GM12864 (cell line): ENCODE results near the gene OR2H1.
"Not testable (repeated sequence)": the region's sequence is repeated elsewhere in the genome, so short reads cannot be mapped to it uniquely, and the experiment has no call there.

Source experiments
- DNase-seq: peaks from one replicate; pipeline ENCODE4 v3.0.0-alpha.2; 2011; ENCODE audit warnings: low read depth
- H3K4me3 ChIP-seq: 2 replicates; pipeline ENCODE4 v1.5.1; 2011; ENCODE audit warnings: mild to moderate bottlenecking, low read depth, low read length, control low read depth
- CTCF ChIP-seq: IDR thresholded peaks from 2 replicates; pipeline ENCODE4 v1.5.1; 2011; ENCODE audit warnings: low read depth, mild to moderate bottlenecking, moderate library complexity, low read length, control low read depth, inconsistent platforms; ENCODE audit errors: missing control alignments

Gene OR2H1

GRCh38 chr6:29439006-29439405 is 17.9 kb upstream of the OR2H1 start, which contains the start of gene OR10C1:
Gene OR10C1, plus strand, starts transcription at chr6:29439306. Its CDS starts 710 bp downstream, at chr6:29440016.
- no peak within 1 kb of the TSS for H3K4me3 ChIP-seq
- TF ChIP-seq CTCF, result no peak
- no peak for DNase-seq

GRCh38 chr6:29442719-29443118 is 14.2 kb upstream of the OR2H1 start:
- no peak for TF ChIP-seq CTCF
- DNase-seq, result no peak
- H3K4me3 ChIP-seq, result no peak overlapping the region

GRCh38 chr6:29444031-29444430 is 12.9 kb upstream of the OR2H1 start:
- not testable (repeated sequence) for H3K4me3 ChIP-seq, DNase-seq

- no peak for DNase-seq
- H3K4me3 ChIP-seq, result no peak overlapping the region
- TF ChIP-seq CTCF, result no peak
Measured at GRCh38 chr6:29447670-29448069, 9.3 kb upstream of the OR2H1 start.

GRCh38 chr6:29451471-29452193 is 5.3 kb upstream of the OR2H1 start:
- DNase-seq, result no peak
- no peak overlapping the region for H3K4me3 ChIP-seq
- no peak for TF ChIP-seq CTCF

GRCh38 chr6:29461021-29461814 is 4.3 kb downstream of the OR2H1 start:
- no peak for TF ChIP-seq CTCF
- no peak overlapping the region for H3K4me3 ChIP-seq
- no peak for DNase-seq

- TF ChIP-seq CTCF, result no peak
- DNase-seq, result no peak
- H3K4me3 ChIP-seq, result no peak overlapping the region
Measured at GRCh38 chr6:29462022-29462421, 5.1 kb downstream of the OR2H1 start.
